Aorta (tissue), 5 donors: ENCODE data around the gene VWA8. TPM values are rescaled to one million over a fixed set of nuclear protein-coding genes. Genes with fewer than 3 reads are reported as not detected.
"Not testable (repeated sequence)": the region's sequence is repeated elsewhere in the genome, so short reads cannot be mapped to it uniquely, and the experiment has no call there.

Experiments used
- ATAC-seq: fragments of 200-7000 bp; cut with Tn5 transposase; one replicate; pipeline ENCODE4 v1.9.1; 2022; ENCODE audit warnings: moderate library complexity; ENCODE audit not compliant: low FRiP score
- DNase-seq, 2 donors: peaks; one replicate each; pipeline ENCODE4 v3.0.0-alpha.2; 2020
- H3K27ac ChIP-seq, 2 donors: one replicate each; pipeline ENCODE4 v1.5.1; 2013; ENCODE audit warnings: low read length in 2 of 2, mild to moderate bottlenecking in 2 of 2, moderate library complexity in 2 of 2, control low read depth in 1 of 2, inconsistent platforms in 1 of 2, low read depth in 1 of 2
- H3K27me3 ChIP-seq, 2 donors: one replicate each; pipeline ENCODE4 v1.6.1; 2013; ENCODE audit warnings: control low read depth in 1 of 2, low read length in 1 of 2, mild to moderate bottlenecking in 1 of 2, moderate library complexity in 1 of 2; ENCODE audit not compliant: insufficient read depth in 2 of 2, control insufficient read depth in 1 of 2
- H3K36me3 ChIP-seq, 2 donors: one replicate each; pipeline ENCODE4 v1.6.1; 2013; ENCODE audit warnings: control low read depth in 1 of 2, low read length in 1 of 2, mild to moderate bottlenecking in 1 of 2; ENCODE audit not compliant: insufficient read depth in 2 of 2, control insufficient read depth in 1 of 2
- H3K4me1 ChIP-seq, 2 donors: one replicate each; pipeline ENCODE4 v1.6.1; 2013; ENCODE audit warnings: low read length in 2 of 2, control low read depth in 1 of 2, mild to moderate bottlenecking in 1 of 2, moderate library complexity in 1 of 2; ENCODE audit not compliant: insufficient read depth in 2 of 2, control insufficient read depth in 1 of 2
- H3K4me3 ChIP-seq, 2 donors: one replicate each; pipeline ENCODE4 v1.5.1; 2013; ENCODE audit warnings: low read length in 2 of 2, control low read depth in 1 of 2, mild to moderate bottlenecking in 1 of 2
- H3K9me3 ChIP-seq: one replicate; pipeline ENCODE4 v1.6.1; 2013; ENCODE audit warnings: mild to moderate bottlenecking, low read length; ENCODE audit not compliant: control insufficient read depth
- WGBS, 2 donors: extraction: QIAGEN DNeasy Blood & Tissue Kit; methylation state at CpG; one replicate each; pipeline ENCODE4 v1.1.7; 2013; 5-methylcytosine and 5-hydroxymethylcytosine counted together
- intact Hi-C, 2 donors: fragments of 100-400 bp; cut with DNase I; formaldehyde crosslinking; loops; one replicate each; pipeline versions ENCODE4 v1.14.2 to v1.15.0; 2022
- polyA plus RNA-seq, 2 donors: library from polyadenylated mRNA; stranded (reverse); fragments of 200-250 nt; gene quantifications; one replicate each; pipeline ENCODE4 v1.2.3, GENCODE V29; 2013
- total RNA-seq, 2 donors: library from RNA; stranded (reverse); fragmentation: NEBNext Ultra II Directional; extraction: Animal tissue kit (Norgen Biotek cat#: 25700); gene quantifications; one replicate each; pipeline ENCODE4 v1.2.1, GENCODE V29; 2021
- donor health status: healthy with polysubstance abuse.
- donor health status: Bipolar disorder and iron deficiency.
- donor health status: DM: no; HTN: no; CAD: no.
- donor health status: DM: no; HTN: no; CAD: no.
- donor health status: DM: yes; HTN: yes; CAD: no.

VWA8 gene
- total and polyA plus RNA-seq, 4 donors, result 1.9 to 18.2 (median 9.8) TPM

DNA sequence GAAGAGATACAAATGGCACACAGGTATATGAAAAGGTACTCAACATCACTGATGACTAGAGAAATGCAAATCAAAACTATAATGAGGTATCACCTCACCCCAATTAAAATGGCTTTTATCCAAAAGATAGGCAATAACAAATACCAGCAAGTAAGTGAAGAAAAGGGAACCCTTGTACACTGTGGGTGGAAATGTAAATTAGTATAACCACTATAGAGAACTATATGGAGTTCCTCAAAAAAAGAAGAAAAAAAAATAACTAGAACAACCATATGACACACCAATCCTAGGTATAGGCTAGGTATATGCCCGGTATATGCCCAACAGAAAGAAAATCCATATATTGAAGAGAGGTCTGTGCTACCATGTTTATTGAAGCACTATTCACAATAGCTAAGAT, 150.9 kb downstream of the VWA8 start:
- no peaks in the 10 kb centered on the region for H3K36me3 ChIP-seq
- 97% methylated on average over 1 of the region's 1 CpG for WGBS, 2 donors

DNA sequence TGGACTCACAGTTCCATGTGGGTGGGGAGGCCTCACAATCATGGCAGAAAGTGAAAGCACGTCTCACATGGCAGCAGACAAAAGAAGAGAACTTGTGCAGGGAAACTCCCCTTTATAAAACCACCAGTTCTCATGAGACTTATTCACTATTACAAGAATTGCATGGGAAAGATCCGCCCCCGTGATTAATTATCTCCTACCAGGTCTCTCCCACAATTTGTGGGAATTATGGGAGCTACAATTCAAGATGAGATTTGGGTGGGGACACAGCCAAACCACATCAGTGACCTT, 157.5 kb downstream of the VWA8 start:
- H3K4me3 ChIP-seq, H3K27me3 ChIP-seq, H3K27ac ChIP-seq, intact Hi-C loops, DNase-seq, H3K4me1 ChIP-seq, ATAC-seq, H3K36me3 ChIP-seq, H3K9me3 ChIP-seq: not testable (repeated sequence)
- 94 to 98% methylated on average over 3 of the region's 3 CpGs for WGBS, 2 donors

More for the DNA sequence above, 150.9 kb downstream of the VWA8 start:
- Histone ChIP-seq H3K4me3 (no peak overlapping the region), H3K27ac (no peak overlapping the region), H3K9me3 (no peaks in the 10 kb centered on the region), H3K27me3 (no peaks in the 10 kb centered on the region), H3K4me1 (no peaks in the 10 kb centered on the region)
- ATAC-seq, result no peak
- intact Hi-C loops, result no loop called here
- no peak for DNase-seq

DNA sequence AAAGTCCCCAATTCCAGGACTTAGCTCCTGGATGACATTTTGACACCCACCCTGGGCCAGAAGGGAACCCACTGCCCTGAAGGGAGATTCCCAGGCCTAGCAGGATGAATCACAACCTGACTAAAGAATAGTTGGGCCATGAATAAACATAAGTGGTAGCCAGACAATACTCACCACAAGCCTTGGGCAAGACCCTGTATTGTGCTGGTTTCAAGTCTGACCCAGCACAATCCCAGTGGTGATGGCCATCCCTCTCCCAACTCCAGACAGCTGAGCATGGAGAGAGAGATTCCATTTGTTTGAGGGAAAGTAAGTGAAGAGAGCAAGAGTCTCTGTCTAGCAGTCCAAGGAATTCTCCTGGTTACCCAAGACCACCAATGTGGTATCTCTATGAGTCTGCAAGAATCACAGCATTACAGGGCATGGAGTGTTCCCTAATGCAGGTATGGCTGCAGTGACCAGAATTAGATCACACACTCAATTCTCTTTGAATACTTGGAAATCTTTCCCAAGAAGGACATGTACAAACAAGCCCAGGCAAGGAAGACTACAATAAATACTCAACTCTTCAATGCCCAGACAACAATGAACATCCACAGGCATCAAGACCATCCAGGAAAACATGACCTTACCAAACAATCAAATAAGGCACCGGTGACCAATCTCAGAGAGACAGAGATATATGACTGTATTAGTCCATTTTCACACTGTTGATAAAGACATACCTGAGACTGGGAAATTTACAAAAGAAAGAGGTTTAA, 158.0 kb downstream of the VWA8 start:
- Histone ChIP-seq H3K36me3 (no peaks in the 10 kb centered on the region), H3K4me3 (no peak overlapping the region), H3K9me3 (no peaks in the 10 kb centered on the region), H3K27ac (no peak overlapping the region), H3K27me3 (no peaks in the 10 kb centered on the region), H3K4me1 (no peaks in the 10 kb centered on the region)
- DNase-seq (no peak), ATAC-seq (no peak)
- intact Hi-C loops, result no loop called here
- 96 to 98% methylated on average over 1 of the region's 1 CpG for whole genome bisulfite sequencing, 2 donors

DNA sequence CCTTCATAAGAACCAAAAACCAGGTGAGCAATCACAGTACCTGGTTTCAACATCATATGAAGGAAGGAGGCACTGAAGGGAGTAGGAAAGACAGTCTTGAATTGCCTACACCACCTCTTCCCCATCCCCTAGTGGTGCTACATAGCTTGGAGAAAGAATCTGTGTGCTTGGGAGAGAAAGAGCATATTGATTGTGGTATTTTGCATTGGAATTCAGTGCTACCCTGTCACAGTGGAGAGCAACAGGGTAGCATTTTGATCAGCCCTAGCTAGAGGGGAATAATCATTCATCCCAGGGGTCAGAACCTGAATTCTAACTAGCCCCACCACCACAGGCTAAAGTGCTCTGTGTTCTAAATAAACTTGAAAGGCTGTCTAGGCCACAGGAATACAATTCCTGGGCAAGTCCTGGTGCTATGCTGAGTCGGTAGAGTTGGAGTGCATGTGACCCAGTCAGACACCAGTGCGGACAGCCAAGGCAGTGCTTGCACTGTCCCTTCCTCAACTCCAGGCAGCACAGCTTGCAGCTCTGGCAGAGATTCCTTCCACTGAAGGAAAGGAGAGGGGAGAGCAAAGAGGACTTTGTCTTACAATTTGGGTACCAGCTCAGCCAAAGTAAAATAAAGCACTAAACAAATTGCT, 158.7 kb downstream of the VWA8 start:
- ATAC-seq (no peak), DNase-seq (no peak)
- Histone ChIP-seq H3K27ac (no peak overlapping the region), H3K27me3 (no peaks in the 10 kb centered on the region), H3K9me3 (no peaks in the 10 kb centered on the region), H3K4me3 (no peak overlapping the region), H3K36me3 (no peaks in the 10 kb centered on the region), H3K4me1 (no peaks in the 10 kb centered on the region)
- intact Hi-C loops, result no loop called here
- 90 to 96% methylated on average over 2 of the region's 2 CpGs for WGBS, 2 donors

DNA sequence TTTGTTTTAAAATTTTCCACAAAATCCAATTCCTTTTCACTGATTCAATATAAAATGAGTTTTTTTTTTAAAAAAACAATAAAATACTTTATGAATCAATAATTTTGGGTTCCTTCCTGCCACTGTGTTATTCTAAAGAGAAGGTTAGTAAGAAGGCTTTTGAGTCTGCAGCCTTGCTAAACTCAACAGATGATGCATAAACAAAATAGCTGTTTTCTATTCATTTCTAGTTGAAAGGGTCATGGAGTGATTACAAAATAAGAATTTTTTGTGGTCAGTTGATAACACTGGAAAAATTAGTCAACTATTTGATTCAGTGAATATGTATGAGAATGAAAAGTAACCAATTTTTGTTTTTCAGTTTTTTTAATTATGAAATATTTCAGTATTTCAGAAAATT, 169.9 kb downstream of the VWA8 start:
- ATAC-seq (no peak), DNase-seq (no peak)
- peaks cover 0 to 2% of the 10 kb centered on the region in 2 donors for H3K4me1 ChIP-seq
- intact Hi-C loops, result no loop called here
- H3K36me3 ChIP-seq, result no peaks in the 10 kb centered on the region
- H3K9me3 ChIP-seq, result no peaks in the 10 kb centered on the region
- H3K4me3 ChIP-seq, result no peak overlapping the region
- no peak overlapping the region for H3K27ac ChIP-seq
- no peaks in the 10 kb centered on the region for H3K27me3 ChIP-seq

DNA sequence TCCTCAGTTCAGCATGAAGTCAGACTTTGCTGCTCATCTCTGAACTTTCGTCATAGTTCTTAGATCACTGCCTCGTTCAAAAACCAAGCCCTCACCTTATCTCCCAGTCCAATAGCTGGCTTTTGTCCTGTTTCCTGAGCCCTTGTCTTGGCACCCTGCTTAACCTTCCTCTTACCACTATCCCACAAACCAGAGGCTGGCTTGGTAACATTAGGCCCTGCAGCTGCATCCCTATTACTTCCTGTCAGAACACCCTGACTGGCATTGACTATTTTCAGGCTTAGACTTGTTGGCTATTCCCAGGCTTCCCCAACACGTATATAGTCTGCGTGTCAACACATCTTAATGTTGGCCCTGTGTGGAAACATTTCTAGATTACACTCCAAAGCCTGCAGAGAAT, 172.4 kb downstream of the VWA8 start:
- WGBS, 2 donors, result 77 to 81% methylated on average over 4 of the region's 4 CpGs
- intact Hi-C loops, result no loop called here
- no peak overlapping the region for H3K27ac ChIP-seq
- no peak for DNase-seq
- ATAC-seq, result no peak
- H3K9me3 ChIP-seq, result no peaks in the 10 kb centered on the region
- H3K4me3 ChIP-seq, result no peak overlapping the region
- H3K4me1 ChIP-seq, result peaks cover 0 to 2% of the 10 kb centered on the region in 2 donors
- no peaks in the 10 kb centered on the region for H3K27me3 ChIP-seq
- no peaks in the 10 kb centered on the region for H3K36me3 ChIP-seq

DNA sequence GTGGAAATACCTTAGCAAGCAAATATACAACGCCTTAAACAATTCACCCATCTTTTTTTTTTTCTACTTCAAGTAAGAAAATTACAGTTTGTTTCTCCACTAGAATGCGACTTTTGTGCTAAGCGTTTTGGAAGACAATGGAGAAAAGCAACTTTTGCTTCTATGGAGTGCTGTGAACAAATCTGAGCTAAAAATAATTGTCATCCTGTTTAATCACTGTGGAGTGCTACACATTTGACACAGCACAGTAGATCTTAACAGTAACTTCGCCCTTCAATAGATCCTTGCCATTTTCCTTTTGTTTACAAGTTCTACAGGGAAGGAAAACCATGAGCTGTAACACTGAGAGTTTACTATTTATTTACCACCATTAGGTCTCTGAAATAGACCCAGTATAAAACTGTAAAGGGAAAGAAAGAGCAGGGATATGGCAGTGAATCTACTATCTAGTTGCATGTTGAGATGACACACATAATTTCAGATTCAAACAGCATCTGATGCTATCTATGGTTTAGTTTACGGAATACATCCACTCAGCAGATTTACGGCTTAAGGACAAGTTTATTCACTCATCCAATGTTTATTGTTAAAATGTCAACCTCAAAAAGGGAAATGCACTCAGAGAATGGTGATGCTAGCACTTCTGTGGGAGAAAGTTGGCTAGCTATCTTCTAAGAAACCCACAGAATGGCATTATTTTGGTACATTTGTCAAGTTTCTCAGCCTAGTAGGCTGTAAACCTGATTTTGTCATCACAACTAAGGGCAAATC, 175.3 kb downstream of the VWA8 start:
- H3K27ac ChIP-seq, result no peak overlapping the region

DNA sequence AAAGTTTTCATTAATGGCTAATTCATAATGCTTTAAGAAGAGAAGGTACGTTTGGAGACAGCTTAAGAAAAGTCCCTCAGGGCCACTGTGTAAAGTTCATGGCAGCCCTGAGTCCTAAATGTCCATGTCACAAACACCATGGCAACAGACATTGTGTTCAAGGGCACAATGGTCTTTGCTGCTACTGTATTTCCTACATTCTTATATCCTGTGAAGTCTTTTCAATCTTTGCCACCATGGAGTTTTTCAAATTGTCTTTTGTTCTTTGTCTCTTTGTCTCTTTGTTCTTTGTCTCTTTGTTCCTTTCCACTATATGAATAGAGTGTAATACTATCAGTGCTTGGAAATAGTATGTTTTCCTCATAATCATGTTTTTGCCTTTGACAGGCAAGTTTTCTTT, 178.8 kb downstream of the VWA8 start:
- H3K36me3 ChIP-seq, result peaks cover 0 to 2% of the 10 kb centered on the region in 2 donors
- WGBS, 2 donors, result 82% methylated on average over 1 of the region's 1 CpG
- no peaks in the 10 kb centered on the region for H3K9me3 ChIP-seq
- H3K4me3 ChIP-seq, result no peak overlapping the region
- no peak overlapping the region for H3K27ac ChIP-seq
- H3K4me1 ChIP-seq, result peaks cover 0 to 3% of the 10 kb centered on the region in 2 donors
- DNase-seq (no peak), ATAC-seq (no peak)
- intact Hi-C loops, result no loop called here
- no peaks in the 10 kb centered on the region for H3K27me3 ChIP-seq

More for the DNA sequence above, 175.3 kb downstream of the VWA8 start:
- Histone ChIP-seq H3K9me3 (no peaks in the 10 kb centered on the region), H3K36me3 (no peaks in the 10 kb centered on the region), H3K4me3 (no peak overlapping the region), H3K27me3 (no peaks in the 10 kb centered on the region), H3K4me1 (peaks cover 0 to 5% of the 10 kb centered on the region in 2 donors)
- ATAC-seq (no peak), DNase-seq (no peak)
- WGBS, 2 donors, result 93 to 94% methylated on average over 6 of the region's 6 CpGs
- intact Hi-C loops, result no loop called here
